ENCODE data around the gene MCM7. TPM values are rescaled to one million over a fixed set of nuclear protein-coding genes. Genes with fewer than 3 reads are reported as not detected.
A peak's percentile ranks its signal among the peaks of the same experiment; 100 is the strongest.

Gene MCM7
- total RNA-seq, 1 experiment from 2014 or later, result 387 TPM

DNA sequence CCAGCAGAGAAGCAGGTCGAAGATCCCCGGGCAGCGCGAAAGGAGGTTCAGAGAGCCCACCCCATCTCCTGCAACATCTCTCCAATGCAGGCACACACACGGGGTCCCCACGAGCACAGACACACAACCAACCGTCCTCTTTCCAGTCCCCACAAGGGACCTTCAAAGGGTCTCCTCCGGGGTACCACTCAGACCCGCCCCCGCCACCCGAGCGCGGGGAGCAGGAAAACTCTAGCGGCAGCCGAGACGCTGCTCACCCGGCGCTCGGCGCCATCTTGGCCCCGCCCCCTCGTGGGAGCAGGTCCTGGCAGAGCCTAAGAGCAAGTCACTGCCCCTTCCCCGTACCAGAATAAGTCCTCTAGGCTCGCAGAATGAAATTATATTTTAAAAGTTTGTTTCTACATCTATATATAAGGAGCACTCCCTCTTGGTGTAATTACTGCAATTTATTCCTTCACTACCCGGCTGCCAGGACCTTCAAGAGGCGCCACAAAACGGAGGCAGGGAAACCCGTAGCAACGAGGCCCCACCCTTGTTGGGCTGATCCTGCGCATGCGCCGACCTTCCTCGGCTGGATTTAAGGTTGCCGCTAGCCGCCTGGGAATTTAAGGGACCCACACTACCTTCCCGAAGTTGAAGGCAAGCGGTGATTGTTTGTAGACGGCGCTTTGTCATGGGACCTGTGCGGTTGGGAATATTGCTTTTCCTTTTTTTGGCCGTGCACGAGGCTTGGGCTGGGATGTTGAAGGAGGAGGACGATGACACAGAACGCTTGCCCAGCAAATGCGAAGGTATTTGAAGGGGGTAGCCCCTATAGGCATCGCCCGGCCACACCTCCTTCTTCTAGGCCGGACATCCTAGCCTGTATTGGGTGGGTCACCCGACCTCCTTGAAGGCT is 18.1 kb upstream of the MCM7 start, which contains the start of the genes CNPY4 and TAF6:
Gene CNPY4, plus strand, starts transcription at position 563 of the 898 bp plus-strand sequence. Its CDS starts 111 bp downstream, at position 674.
Gene TAF6, minus strand, starts transcription at position 287 of the 898 bp plus-strand sequence. CDS start 5,149 bp downstream, outside the sequence.
- no peaks in the 10 kb centered on the region for H3K27me3 ChIP-seq (ENCODE audit: insufficient read depth, low read length)
- DNase-seq (ENCODE audit: low read depth, low spot score) (peak; percentile 94), ATAC-seq (peak; percentile 83)
- H3K4me3 ChIP-seq (replicated peaks in 1 of 2; ENCODE audit: low read depth in 1 of 2, low read length in 2 of 2), result peak within 1 kb of the TSS; percentile 90 to 99
- intact Hi-C loops (cut with micrococcal nuclease), result no loop called here
- H3K27ac ChIP-seq (ENCODE audit: low read depth, low read length), result peak within 1 kb of the TSS; percentile 50
- no peaks in the 10 kb centered on the region for H3K9me2 ChIP-seq (ENCODE audit: insufficient read depth)
- H2AFZ ChIP-seq (ENCODE audit: low read depth, low read length, poor library complexity, severe bottlenecking), result peak within 1 kb of the TSS; percentile 59
- TF ChIP-seq POLR2A (IDR thresholded peaks at IDR 0.05; ENCODE audit: borderline replicate concordance, extremely low read depth, insufficient read depth, insufficient read length) (peak; percentile 57), EGR1 (IDR thresholded peaks at IDR 0.05; ENCODE audit: low read depth) (no peak), ELF1 (IDR thresholded peaks at IDR 0.05; ENCODE audit: borderline replicate concordance, low read depth) (no peak), POLR2AphosphoS5 (IDR thresholded peaks at IDR 0.05; ENCODE audit: low read depth, low read length) (peak; percentile 88), ZFX (IDR thresholded peaks at IDR 0.05) (no peak), YY1 (IDR thresholded peaks at IDR 0.05; ENCODE audit: extremely low read depth, insufficient replicate concordance, low read depth, low read length) (peak; percentile 99), CBX3 (IDR thresholded peaks at IDR 0.05; ENCODE audit: low read depth) (no peak), RAD21 (IDR thresholded peaks at IDR 0.05; ENCODE audit: low read depth) (no peak), SIN3A (IDR thresholded peaks at IDR 0.05; ENCODE audit: low read depth) (no peak), TCF7L2 (IDR thresholded peaks at IDR 0.05; ENCODE audit: borderline replicate concordance, extremely low read depth, insufficient read depth, insufficient read length) (peak; percentile 70), ZNF274 (IDR thresholded peaks at IDR 0.05; ENCODE audit: low read depth, low read length) (no peak), CEBPB (IDR thresholded peaks at IDR 0.05; ENCODE audit: low read depth) (no peak), FOSL1 (IDR thresholded peaks at IDR 0.05; ENCODE audit: low read depth) (no peak), SRF (IDR thresholded peaks at IDR 0.05; ENCODE audit: low read depth) (no peak), JUND (IDR thresholded peaks at IDR 0.05) (no peak), SP1 (IDR thresholded peaks at IDR 0.05; ENCODE audit: low read depth) (no peak), EZH2 (IDR thresholded peaks at IDR 0.05) (no peak)
- TF ChIP-seq, protein P1, sequence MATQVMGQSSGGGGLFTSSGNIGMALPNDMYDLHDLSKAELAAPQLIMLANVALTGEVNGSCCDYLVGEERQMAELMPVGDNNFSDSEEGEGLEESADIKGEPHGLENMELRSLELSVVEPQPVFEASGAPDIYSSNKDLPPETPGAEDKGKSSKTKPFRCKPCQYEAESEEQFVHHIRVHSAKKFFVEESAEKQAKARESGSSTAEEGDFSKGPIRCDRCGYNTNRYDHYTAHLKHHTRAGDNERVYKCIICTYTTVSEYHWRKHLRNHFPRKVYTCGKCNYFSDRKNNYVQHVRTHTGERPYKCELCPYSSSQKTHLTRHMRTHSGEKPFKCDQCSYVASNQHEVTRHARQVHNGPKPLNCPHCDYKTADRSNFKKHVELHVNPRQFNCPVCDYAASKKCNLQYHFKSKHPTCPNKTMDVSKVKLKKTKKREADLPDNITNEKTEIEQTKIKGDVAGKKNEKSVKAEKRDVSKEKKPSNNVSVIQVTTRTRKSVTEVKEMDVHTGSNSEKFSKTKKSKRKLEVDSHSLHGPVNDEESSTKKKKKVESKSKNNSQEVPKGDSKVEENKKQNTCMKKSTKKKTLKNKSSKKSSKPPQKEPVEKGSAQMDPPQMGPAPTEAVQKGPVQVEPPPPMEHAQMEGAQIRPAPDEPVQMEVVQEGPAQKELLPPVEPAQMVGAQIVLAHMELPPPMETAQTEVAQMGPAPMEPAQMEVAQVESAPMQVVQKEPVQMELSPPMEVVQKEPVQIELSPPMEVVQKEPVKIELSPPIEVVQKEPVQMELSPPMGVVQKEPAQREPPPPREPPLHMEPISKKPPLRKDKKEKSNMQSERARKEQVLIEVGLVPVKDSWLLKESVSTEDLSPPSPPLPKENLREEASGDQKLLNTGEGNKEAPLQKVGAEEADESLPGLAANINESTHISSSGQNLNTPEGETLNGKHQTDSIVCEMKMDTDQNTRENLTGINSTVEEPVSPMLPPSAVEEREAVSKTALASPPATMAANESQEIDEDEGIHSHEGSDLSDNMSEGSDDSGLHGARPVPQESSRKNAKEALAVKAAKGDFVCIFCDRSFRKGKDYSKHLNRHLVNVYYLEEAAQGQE (IDR thresholded peaks at IDR 0.05; ENCODE audit: low read depth), result no peak
- TF ChIP-seq, protein P2, sequence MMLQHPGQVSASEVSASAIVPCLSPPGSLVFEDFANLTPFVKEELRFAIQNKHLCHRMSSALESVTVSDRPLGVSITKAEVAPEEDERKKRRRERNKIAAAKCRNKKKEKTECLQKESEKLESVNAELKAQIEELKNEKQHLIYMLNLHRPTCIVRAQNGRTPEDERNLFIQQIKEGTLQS (IDR thresholded peaks at IDR 0.05), result no peak
- TF ChIP-seq, protein P3, sequence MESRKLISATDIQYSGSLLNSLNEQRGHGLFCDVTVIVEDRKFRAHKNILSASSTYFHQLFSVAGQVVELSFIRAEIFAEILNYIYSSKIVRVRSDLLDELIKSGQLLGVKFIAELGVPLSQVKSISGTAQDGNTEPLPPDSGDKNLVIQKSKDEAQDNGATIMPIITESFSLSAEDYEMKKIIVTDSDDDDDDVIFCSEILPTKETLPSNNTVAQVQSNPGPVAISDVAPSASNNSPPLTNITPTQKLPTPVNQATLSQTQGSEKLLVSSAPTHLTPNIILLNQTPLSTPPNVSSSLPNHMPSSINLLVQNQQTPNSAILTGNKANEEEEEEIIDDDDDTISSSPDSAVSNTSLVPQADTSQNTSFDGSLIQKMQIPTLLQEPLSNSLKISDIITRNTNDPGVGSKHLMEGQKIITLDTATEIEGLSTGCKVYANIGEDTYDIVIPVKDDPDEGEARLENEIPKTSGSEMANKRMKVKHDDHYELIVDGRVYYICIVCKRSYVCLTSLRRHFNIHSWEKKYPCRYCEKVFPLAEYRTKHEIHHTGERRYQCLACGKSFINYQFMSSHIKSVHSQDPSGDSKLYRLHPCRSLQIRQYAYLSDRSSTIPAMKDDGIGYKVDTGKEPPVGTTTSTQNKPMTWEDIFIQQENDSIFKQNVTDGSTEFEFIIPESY (IDR thresholded peaks at IDR 0.05; ENCODE audit: extremely low read depth, insufficient replicate concordance, low read length), result no peak
- TF ChIP-seq, protein P4, sequence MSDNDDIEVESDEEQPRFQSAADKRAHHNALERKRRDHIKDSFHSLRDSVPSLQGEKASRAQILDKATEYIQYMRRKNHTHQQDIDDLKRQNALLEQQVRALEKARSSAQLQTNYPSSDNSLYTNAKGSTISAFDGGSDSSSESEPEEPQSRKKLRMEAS (IDR thresholded peaks at IDR 0.05), result no peak
- no peaks in the 10 kb centered on the region for H3K9me3 ChIP-seq (ENCODE audit: control insufficient read depth in 1 of 2, insufficient read depth in 1 of 2, low read depth in 1 of 2, low read length in 2 of 2)
- POLR2A ChIA-PET, result no interaction called here
- CTCF ChIA-PET, result no interaction called here
- no peaks in the 10 kb centered on the region for H4K20me1 ChIP-seq (ENCODE audit: insufficient read depth)
- H3K4me2 ChIP-seq (ENCODE audit: low read length), result peak within 1 kb of the TSS; percentile 91
- RAD21 ChIA-PET (ENCODE audit: low non-redundant PET in 1 of 2, low total read pairs in 2 of 2, uncharacterized antibody in 2 of 2, unreplicated experiment in 2 of 2), result no interaction called here
- peaks cover 11% of the 10 kb centered on the region for H3K79me2 ChIP-seq (ENCODE audit: insufficient read depth, low read length)
- peaks cover 8 to 20% of the 10 kb centered on the region in 2 experiments for H3K4me1 ChIP-seq (ENCODE audit: control insufficient read depth in 1 of 2, insufficient read depth in 2 of 2, low read length in 2 of 2)
- no peaks in the 10 kb centered on the region for H3K36me3 ChIP-seq (ENCODE audit: control insufficient read depth in 1 of 2, insufficient read depth in 2 of 2, low read length in 2 of 2)
- TSS peak; percentile 66 for BruUV-seq (replicated peaks)
- peak within 1 kb of the TSS; percentile 87 for H3K9ac ChIP-seq (ENCODE audit: low read length)

Measured in HCT116 (cell line).